Smooth muscle cell (in vitro differentiated cells): ENCODE data around the gene OR2L3. TPM values are rescaled to one million over a fixed set of nuclear protein-coding genes. Genes with fewer than 3 reads are reported as not detected.

Experiments
- DNase-seq: peaks from one replicate; lab custom pipeline; 2025; ENCODE audit not compliant: unreplicated experiment; lab: John Stamatoyannopoulos, UW
- H2AFZ ChIP-seq: fragments of 200-600 bp; sonication (generic); 2 replicates; pipeline ENCODE4 v1.6.0; 2016; ENCODE audit warnings: antibody characterized with exemption, low read depth, mild to moderate bottlenecking
- H3F3A ChIP-seq: fragments of 200-600 bp; sonication (generic); 2 replicates; pipeline ENCODE4 v1.6.0; 2017; ENCODE audit warnings: antibody characterized with exemption, low read depth
- H3K27ac ChIP-seq: fragments of 200-600 bp; sonication (generic); 2 replicates; pipeline ENCODE4 v1.5.1; 2016; ENCODE audit warnings: low read depth, mild to moderate bottlenecking
- H3K27me3 ChIP-seq: fragments of 200-600 bp; sonication (generic); 2 replicates; pipeline ENCODE4 v1.6.1; 2016; ENCODE audit warnings: low read depth, mild to moderate bottlenecking
- H3K36me3 ChIP-seq: fragments of 200-600 bp; sonication (generic); 2 replicates; pipeline ENCODE4 v1.5.1; 2016; ENCODE audit warnings: low read depth
- H3K4me1 ChIP-seq: fragments of 200-600 bp; sonication (generic); 2 replicates; pipeline ENCODE4 v1.5.1; 2016; ENCODE audit warnings: low read depth
- H3K4me2 ChIP-seq: fragments of 200-600 bp; sonication (generic); 2 replicates; pipeline ENCODE4 v1.6.0; 2016; ENCODE audit warnings: mild to moderate bottlenecking
- H3K4me3 ChIP-seq: fragments of 200-600 bp; sonication (generic); 2 replicates; pipeline ENCODE4 v1.5.1; 2016; ENCODE audit warnings: mild to moderate bottlenecking
- H3K79me2 ChIP-seq: fragments of 200-600 bp; sonication (generic); 2 replicates; pipeline ENCODE4 v1.6.0; 2016; ENCODE audit warnings: low read depth, mild to moderate bottlenecking
- H3K9ac ChIP-seq: fragments of 200-600 bp; sonication (generic); 2 replicates; pipeline ENCODE4 v1.6.0; 2016; ENCODE audit warnings: low read depth
- H3K9me3 ChIP-seq: fragments of 200-600 bp; sonication (generic); replicated peaks from 2 replicates; pipeline ENCODE4 v1.5.1; 2016; ENCODE audit warnings: low read depth
- H4K20me1 ChIP-seq: fragments of 200-600 bp; sonication (generic); 2 replicates; pipeline ENCODE4 v1.6.0; 2016; ENCODE audit warnings: low read depth
- CTCF ChIP-seq: fragments of 200-600 bp; sonication (generic); IDR thresholded peaks from 2 replicates; pipeline ENCODE4 v1.5.1; 2017; ENCODE audit warnings: borderline replicate concordance, mild to moderate bottlenecking, antibody characterized with exemption; ENCODE audit not compliant: insufficient read depth, poor library complexity, severe bottlenecking
- WGBS: methylation state at CpG from one replicate; pipeline ENCODE4 v1.1.7; 2016; ENCODE audit warnings: low lambda C conversion rate; 5-methylcytosine and 5-hydroxymethylcytosine counted together
- polyA plus RNA-seq: library from polyadenylated mRNA; unstranded; fragments of >200 nt; fragmentation: Nextera tagmentation; extraction: Ambion mirVana; gene quantifications from 2 replicates; pipeline ENCODE4 v1.2.1, GENCODE V29; 2016
- total RNA-seq: library from RNA; depleted of rRNA; stranded (reverse); fragments of >200 nt; gene quantifications from 2 replicates; pipeline ENCODE4 v1.2.3, GENCODE V29; 2014

OR2L3 gene
- total and polyA plus RNA-seq, 2 experiments from 2014 or later = not detected

- Histone ChIP-seq H4K20me1 (no peaks in the 10 kb centered on the region), H3K4me2 (no peak overlapping the region), H3K9me3 (peaks cover 17% of the 10 kb centered on the region), H3K9ac (no peak overlapping the region), H3K27ac (no peak overlapping the region), H3K27me3 (no peaks in the 10 kb centered on the region), H3K36me3 (no peaks in the 10 kb centered on the region), H3K4me1 (no peaks in the 10 kb centered on the region), H3K4me3 (no peak overlapping the region), H3K79me2 (no peaks in the 10 kb centered on the region), H3F3A (no peaks in the 10 kb centered on the region), H2AFZ (no peak overlapping the region)
- no peak for DNase-seq
- 31% methylated on average over 1 of the region's 1 CpG for whole genome bisulfite sequencing
- no peak for TF ChIP-seq CTCF
These were observed 38.9 kb upstream of the OR2L3 start for GRCh38 chr1:248007778-248008177.

- no peak for TF ChIP-seq CTCF
- no peaks in the 10 kb centered on the region for H3F3A ChIP-seq
- H2AFZ ChIP-seq = no peak overlapping the region
- no peaks in the 10 kb centered on the region for H3K27me3 ChIP-seq
- DNase-seq = no peak
- H3K9ac ChIP-seq = no peak overlapping the region
- peaks cover 19% of the 10 kb centered on the region for H3K9me3 ChIP-seq
- WGBS = 68% methylated on average over 3 of the region's 3 CpGs
- no peaks in the 10 kb centered on the region for H3K36me3 ChIP-seq
- no peak overlapping the region for H3K4me2 ChIP-seq
- no peaks in the 10 kb centered on the region for H3K4me1 ChIP-seq
- H3K79me2 ChIP-seq = no peaks in the 10 kb centered on the region
- no peak overlapping the region for H3K4me3 ChIP-seq
- no peak overlapping the region for H3K27ac ChIP-seq
- no peaks in the 10 kb centered on the region for H4K20me1 ChIP-seq
These were observed 37.0 kb upstream of the OR2L3 start for GRCh38 chr1:248009681-248010080.

- Histone ChIP-seq H3K36me3 (no peaks in the 10 kb centered on the region), H3K27me3 (no peaks in the 10 kb centered on the region), H3K9me3 (peaks cover 17% of the 10 kb centered on the region), H3F3A (no peaks in the 10 kb centered on the region), H3K79me2 (no peaks in the 10 kb centered on the region), H4K20me1 (no peaks in the 10 kb centered on the region), H3K4me2 (no peak within 1 kb of the TSS), H2AFZ (no peak within 1 kb of the TSS), H3K27ac (no peak within 1 kb of the TSS), H3K4me3 (no peak within 1 kb of the TSS), H3K9ac (no peak within 1 kb of the TSS), H3K4me1 (no peaks in the 10 kb centered on the region)
- 82% methylated on average over 2 of the region's 2 CpGs for WGBS
- no peak for DNase-seq
- TF ChIP-seq CTCF = no peak
These were observed 33.4 kb upstream of the OR2L3 start, which contains the start of gene OR2L5 for GRCh38 chr1:248013229-248013710. TSS of gene OR2L5 (plus strand) at chr1:248013660. CDS start at chr1:248021948, 8,288 bp downstream.

- no peak overlapping the region for H3K4me2 ChIP-seq
- H4K20me1 ChIP-seq = no peaks in the 10 kb centered on the region
- TF ChIP-seq CTCF = no peak
- no peak overlapping the region for H3K4me3 ChIP-seq
- H2AFZ ChIP-seq = no peak overlapping the region
- H3K79me2 ChIP-seq = no peaks in the 10 kb centered on the region
- no peak overlapping the region for H3K9ac ChIP-seq
- no peaks in the 10 kb centered on the region for H3F3A ChIP-seq
- H3K36me3 ChIP-seq = no peaks in the 10 kb centered on the region
- peaks cover 22% of the 10 kb centered on the region for H3K9me3 ChIP-seq
- H3K4me1 ChIP-seq = no peaks in the 10 kb centered on the region
- DNase-seq = no peak
- no peak overlapping the region for H3K27ac ChIP-seq
- WGBS = 81% methylated on average over 1 of the region's 1 CpG
- no peaks in the 10 kb centered on the region for H3K27me3 ChIP-seq
These were observed 30.8 kb upstream of the OR2L3 start for GRCh38 chr1:248015803-248016202.
